Measurements from ENCODE around the gene RABGAP1L. TPM values are rescaled to one million over a fixed set of nuclear protein-coding genes. Genes with fewer than 3 reads are reported as not detected.
"Not testable (repeated sequence)": the region's sequence is repeated elsewhere in the genome, so short reads cannot be mapped to it uniquely, and the experiment has no call there.

Gene RABGAP1L
- total RNA-seq, 1 donor from 2014 or later: 145 TPM

- DNase-seq: no peak
These were observed 38.9 kb downstream of the RABGAP1L start for GRCh38 chr1:174198202-174198601.

- no peak for DNase-seq
These were observed 41.4 kb downstream of the RABGAP1L start for GRCh38 chr1:174200746-174201145.

DNA sequence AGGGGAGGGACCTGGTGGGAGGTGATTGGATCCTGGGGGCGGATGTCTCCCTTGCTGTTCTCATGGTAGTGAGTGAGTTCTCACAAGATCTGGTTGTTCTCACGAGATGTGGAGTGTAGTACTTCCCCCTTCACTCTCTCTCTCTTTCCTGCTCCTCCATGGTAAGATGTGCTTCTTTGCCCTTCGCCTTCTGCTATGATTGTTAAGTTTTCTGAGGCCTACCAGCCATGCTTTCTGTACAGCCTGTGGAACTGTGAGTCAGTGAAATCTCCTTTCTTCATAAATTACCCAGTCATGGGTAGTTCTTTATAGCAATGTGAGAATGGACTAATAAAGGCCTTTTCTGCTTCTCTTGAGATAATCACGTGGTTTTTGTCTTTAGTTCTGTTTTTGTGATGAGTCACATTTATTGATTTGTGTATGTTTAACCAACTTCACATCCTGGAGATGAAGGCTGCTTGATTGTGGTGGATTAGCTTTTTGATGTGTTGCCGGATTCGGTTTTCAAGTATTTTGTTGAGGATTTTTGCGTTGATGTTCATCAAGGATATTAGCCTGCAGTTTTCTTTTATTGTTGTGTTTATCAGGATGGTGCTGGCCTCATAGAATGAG, 45.5 kb downstream of the RABGAP1L start:
- DNase-seq: no peak

DNA sequence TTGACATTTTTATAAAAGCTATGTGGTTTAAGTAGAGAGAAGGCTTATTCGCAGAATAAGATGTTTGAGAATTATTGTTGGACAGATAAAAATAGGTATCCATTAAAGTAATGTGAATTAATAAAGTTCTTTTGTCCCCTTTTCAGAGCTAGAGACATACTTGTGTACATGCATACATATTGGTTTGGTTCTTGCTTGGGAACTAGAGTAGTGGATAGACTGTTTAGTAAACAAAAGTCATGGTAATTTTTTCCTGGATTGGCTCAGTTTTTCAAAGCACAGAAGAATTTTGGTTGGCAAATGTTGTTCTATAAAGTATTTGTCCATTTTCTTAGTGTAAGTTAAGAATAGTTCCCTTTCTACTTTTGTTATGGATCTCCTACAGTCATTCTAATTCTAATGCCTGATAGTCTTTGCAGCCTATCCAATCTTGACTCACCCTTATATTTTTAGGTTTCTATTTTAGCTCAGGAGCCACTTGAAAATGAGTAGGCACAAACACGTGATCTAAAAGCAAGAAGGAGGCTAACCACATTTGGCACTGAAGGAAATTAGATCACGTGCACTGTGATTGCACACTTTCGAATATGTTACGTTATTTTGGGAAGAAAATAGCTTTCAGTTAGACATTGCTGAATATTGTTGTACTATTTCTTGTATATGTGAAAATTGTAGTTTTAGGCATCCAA, 47.0 kb downstream of the RABGAP1L start:
- no peak for DNase-seq

DNA sequence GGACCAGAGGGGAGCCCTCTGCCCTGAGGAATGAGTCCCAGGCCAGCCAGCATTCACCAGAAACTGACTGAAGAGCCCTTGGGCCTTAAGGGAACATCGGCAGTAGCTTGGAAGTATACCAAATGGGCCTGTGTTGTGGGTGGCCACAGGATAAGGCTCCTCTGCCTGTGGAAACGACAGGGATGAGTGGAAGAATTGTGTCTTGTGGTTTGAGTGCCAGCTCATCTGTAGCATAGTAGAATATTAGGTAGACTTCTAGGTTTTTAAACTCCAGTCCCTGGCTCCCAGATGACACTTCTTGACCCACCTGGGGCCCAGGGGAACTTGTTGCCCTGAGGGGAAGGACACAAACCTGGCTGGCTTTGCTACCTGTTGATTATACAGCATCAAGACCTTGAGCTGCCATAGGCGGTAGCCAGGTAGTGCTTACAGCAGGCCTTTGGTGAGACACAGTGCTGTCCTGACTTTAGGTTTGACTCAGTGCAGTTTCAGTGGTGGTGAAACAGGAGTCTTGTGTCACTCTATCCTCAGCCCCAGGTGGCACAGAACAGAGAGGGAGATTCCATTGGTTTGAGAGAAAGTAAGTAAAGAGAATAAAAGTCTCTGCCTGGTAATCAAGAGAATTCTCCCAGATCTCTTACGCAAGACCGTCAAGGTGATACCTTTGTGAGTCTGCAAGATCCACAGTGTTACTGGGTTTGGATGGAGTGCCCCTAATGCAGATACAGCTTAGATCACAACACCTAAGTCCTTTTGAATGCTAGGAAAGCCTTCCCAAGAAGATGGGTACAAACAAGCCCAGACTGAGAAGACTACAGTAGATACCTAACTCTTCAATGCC, 50.2 kb downstream of the RABGAP1L start:
- no peak for DNase-seq

DNA sequence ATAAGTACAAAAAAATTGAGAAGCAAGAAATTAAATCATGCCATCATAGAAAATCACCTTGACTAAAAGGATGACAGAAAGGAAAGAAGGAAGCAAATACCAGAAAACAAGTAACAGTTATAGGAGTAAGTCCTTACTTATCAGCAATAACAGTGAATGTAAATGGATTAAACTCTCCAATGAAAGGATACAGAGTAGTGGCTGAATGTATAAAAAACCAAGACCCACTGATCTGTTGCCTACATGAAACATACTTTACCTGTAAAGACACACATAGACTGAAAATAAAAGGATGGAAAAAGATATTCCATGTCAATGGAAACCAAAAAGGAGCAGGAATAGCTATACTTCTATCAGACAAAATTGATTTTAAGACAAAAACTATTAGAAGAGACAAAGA, 52.2 kb downstream of the RABGAP1L start:
- DNase-seq: no peak

DNA sequence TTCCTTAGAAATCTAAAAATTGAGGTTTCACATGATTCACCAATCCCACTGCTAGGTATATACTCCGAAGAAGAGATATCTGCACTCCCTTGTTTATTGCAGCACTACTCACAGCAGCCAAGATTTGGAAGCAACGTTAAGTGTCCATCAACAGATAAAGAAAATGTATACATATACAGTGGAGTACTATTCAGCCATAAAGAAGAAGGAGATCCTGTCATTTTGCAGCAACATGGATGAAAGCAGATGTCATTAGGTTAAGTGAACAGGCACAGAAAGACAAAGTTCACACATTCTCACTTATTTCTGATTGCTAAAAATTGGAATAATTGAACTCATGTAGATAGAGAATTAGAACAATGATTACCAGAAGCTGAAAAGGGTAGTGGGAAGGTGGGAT, 56.4 kb downstream of the RABGAP1L start:
- no peak for DNase-seq

DNA sequence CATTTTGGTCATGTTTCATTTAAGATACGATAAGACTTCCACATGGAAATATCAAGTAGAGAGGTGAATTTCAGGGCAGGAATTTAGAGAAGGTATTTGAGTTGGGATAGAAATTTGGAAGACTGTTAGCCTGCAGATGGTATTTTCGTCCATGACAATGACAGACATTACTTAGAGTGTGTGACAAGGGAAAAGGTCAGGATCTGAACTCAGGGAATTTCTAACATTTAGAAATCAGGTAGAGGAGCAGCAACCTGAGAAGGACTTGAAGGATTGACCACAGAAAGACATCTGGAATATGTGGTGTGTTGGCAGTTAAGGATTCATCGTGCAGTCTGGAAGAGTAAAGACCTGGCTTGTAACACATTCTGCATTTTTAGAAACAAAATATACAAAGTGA, 57.9 kb downstream of the RABGAP1L start:
- no peak for DNase-seq

DNA sequence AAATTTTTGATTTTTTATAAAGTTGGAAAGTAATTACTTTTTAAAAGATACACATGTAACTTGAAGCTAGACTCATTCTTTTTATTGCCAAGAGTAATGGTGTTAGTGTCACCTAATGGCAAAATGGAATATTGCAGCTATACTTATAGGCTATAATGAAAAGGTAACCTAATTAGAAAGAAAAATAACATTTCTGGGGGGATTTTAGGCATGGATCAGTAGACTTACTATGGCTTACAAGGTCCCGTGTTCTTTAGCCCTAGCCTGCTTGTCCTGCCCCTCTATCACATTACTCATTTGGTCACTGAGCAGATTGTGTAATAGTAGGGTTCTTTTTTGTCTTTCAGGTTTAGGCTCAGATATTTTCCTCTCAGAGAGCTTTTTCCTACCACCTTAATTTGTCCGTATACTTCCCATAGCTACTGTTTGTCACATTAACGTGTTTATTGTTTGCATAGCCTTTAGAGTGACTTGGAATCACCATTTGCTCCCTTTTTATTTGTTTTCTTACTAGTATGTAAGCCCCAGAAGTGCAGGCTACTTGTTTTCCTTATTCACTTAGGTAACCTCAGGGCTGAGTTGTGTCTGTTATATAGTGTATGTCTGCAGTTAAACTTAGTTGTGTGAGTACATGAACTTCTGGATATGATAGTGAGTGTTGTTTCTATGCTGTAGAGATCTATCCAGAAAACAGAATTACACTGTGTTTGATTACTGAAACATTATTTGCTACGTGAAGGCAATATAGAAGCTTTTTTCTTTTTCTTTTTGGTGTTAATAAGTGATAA, 58.7 kb downstream of the RABGAP1L start:
- no peak for DNase-seq

DNA sequence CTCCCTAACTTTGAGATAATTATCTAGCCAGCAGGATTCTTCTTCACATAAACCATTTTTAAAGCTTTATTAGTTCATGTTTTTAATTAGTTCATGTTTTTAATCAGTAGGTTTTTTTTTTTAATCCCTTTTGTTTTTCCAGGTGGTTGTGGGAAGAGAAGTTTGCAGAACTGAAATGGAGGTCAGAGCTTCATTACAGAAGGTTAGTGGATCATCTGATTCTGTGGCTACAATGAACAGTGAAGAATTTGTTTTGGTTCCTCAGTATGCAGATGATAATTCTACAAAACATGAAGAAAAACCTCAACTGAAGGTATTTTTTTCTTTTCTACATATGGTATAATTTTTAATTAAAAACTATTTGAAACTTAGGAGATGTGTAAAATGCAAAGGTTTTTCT, 59.7 kb downstream of the RABGAP1L start:
- DNase-seq: no peak

- no peak for DNase-seq
These were observed 60.5 kb downstream of the RABGAP1L start for GRCh38 chr1:174219606-174220370.

DNA sequence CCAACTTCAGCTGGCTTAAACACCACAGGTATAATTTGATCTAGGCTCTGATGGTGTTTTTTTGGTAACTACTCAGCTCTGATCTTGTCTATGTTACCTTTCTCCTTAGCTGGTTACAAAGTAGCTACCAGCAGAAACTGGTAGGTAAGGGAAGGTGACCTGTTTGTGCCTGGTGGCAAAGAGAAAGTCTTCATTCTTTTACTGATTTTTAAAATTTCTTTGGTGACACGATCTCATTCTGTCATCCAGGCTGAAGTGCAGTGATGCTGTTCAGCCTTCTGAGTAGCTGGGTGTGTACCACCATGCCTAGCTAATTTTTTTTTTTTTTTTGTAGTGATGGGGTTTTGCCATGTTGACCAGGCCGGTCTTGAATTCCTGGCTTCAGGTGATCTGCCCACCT, 62.4 kb downstream of the RABGAP1L start:
- no peak for DNase-seq

GRCh38 chr1:174222166-174222949, 63.0 kb downstream of the RABGAP1L start:
- no peak for DNase-seq

DNA sequence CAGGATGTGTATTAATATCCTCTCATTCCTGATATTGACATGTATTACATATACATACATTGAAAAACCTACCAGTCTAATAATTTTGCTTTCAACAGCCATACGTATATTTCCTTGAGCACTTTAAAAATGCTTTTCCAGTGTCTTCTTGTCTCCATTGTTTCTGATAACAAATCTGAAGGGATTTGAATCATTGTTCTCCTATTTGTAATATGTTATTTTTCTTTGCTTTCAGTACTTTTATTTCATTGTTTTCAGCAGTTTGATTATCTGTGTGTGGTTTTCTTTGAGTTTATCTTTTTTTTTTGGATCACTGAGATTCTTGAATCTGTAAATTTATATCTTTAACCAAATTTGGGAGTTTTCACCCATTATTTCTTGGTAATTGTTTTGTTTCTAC, 65.3 kb downstream of the RABGAP1L start:
- no peak for DNase-seq

GRCh38 chr1:174225499-174226204, 66.3 kb downstream of the RABGAP1L start:
- DNase-seq: no peak

GRCh38 chr1:174230399-174230798, 71.1 kb downstream of the RABGAP1L start:
- DNase-seq: no peak

GRCh38 chr1:174232761-174233160, 73.4 kb downstream of the RABGAP1L start:
- DNase-seq: no peak

DNA sequence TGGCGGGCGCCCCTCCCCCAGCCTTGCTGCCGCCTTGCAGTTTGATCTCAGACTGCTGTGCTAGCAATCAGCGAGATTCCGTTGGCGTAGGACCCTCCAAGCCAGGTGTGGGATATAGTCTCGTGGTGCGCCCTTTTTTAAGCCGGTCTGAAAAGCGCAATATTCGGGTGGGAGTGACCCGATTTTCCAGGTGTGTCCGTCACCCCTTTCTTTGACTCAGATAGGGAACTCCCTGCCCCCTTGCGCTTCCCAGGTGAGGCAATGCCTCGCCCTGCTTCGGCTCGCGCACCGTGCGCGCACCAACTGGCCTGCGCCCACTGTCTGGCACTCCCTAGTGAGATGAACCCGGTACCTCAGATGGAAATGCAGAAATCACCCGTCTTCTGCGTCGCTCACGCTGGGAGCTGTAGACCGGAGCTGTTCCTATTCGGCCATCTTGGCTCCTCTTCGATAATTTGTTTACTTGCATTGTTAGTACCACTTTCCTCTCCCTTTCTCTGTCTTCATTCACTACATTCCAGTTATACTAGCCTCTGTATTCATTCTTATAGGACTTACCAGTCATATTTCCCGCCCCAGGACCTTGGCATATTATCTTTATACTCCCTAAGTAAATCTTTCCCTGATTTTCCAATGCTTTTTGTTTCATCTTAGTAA, 79.7 kb downstream of the RABGAP1L start:
- DNase-seq: not testable (repeated sequence)

DNA sequence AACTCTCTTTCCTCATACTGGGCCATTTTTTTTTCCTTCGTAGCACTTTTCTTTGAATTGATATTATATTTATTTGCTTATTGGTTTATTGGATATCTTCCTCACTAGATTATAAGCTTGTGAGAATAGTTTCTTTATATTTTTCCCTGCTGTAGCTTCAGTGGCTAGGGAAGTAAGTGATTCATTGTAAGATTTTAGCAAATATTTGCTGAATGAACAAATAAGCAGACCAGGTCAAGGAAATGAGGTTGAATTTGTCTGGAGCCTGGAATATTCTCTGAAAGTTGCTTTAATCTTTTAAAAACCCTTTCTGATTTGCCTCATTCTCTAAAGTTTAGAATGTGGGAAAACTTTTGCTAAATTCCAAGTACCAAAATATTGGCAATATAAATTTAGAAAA, 80.2 kb downstream of the RABGAP1L start:
- no peak for DNase-seq

- DNase-seq: no peak
These were observed 83.5 kb downstream of the RABGAP1L start for GRCh38 chr1:174242856-174243255.

All from occipital lobe (tissue), 2 donors.